GM18951 (cell line): Measurements from ENCODE around the gene ZBTB18.

ENCODE experiments used
- POLR2A ChIP-seq: IDR thresholded peaks from 4 replicates; pipeline ENCODE4 v1.6.1; 2011; ENCODE audit warnings: mild to moderate bottlenecking; ENCODE audit not compliant: insufficient read length, insufficient read depth; ENCODE audit errors: extremely low read depth
- in situ Hi-C: fragments of 300-500 bp; cut with MboI; formaldehyde crosslinking; loops from one replicate; pipeline ENCODE4 v1.12.0; 2022; ENCODE audit warnings: low sequenced_read_pairs, mixed read lengths, inconsistent platforms; ENCODE audit not compliant: unreplicated experiment

ZBTB18 gene

DNA sequence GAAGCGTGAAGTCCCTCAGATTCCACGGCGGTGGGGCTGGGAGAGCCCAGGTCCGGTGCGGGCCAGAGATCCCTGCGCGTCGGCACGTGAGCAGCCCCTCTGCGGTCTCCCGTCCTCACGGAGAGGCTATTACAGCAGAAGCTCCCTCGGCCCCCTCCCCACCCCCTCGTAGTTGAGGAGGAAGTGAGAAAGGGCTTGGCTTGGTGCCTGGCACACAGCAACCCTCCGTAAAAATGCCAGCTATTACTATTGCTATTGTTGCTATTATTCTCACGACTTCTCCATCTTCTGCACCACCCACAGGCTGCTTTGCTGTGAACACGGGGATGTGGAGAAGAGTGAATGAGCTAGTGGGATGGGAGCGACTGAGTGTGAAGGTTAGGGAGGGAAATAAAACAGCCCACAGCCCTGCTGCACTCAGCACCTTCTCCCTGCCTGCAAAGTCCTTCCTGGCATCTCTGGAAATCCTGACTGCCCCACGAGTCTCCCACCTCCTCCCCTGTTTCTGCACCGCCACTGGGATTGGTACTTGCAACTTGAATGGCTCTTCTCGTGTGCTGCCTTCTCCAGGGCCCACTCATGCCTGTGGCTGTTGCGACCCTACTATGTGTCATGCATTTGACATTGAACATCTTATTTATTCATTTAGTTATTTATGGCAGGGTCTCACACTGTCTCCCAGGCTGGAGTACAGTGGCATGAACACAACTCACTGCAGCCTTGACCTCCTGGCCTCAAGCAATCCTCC lies 26.6 kb downstream of the ZBTB18 start:
- in situ Hi-C loops = no loop called here
- TF ChIP-seq POLR2A = no peak

DNA sequence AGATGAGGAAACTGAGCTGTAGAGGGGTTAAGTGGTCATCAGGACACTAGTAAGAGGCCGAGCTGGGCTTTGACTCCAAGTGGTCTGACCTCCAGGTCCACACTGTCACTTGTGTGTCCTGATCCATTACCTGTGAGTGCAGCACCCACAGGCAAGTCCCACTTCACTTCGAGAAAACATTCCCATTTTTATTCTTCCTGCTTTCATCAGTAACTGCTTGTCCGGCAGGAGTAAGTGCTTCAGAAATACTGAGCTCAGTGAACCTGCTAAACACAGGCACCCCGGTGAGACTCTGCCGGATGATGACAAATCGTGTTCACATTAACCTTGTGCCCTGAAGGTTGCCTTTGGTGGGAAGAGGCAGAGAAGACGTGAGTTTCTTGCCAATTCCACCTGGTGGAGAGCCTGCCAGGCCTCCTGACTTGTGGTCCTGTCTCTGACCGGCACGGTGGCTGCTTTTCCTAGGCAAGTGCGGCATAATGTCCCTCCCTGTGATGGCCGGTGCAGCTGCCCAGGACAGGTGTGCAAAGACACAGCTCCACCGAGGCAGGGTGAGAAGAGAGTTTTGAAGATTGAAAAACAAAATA lies 29.4 kb downstream of the ZBTB18 start:
- in situ Hi-C loops = no loop called here
- no peak for TF ChIP-seq POLR2A

DNA sequence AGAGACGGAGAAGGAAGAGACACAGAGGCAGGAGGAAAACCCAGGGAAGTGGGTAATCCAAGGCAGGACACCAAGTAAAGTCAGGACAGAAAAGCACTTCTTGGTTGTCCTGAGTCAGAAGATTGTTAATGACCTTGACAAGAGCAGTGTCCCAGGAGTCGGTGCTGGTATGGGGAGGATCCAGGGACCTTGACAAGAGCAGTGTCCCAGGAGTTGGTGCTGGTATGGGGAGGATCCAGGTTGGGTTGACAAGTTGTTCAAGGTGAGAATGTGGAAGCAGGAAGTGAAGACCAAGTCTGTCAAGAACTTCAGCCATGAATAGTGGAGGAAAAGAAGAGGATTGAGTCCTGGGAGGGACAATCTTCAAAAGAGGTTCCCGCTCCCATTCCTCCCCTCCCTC lies 31.9 kb downstream of the ZBTB18 start:
- no peak for TF ChIP-seq POLR2A
- in situ Hi-C loops = no loop called here

DNA sequence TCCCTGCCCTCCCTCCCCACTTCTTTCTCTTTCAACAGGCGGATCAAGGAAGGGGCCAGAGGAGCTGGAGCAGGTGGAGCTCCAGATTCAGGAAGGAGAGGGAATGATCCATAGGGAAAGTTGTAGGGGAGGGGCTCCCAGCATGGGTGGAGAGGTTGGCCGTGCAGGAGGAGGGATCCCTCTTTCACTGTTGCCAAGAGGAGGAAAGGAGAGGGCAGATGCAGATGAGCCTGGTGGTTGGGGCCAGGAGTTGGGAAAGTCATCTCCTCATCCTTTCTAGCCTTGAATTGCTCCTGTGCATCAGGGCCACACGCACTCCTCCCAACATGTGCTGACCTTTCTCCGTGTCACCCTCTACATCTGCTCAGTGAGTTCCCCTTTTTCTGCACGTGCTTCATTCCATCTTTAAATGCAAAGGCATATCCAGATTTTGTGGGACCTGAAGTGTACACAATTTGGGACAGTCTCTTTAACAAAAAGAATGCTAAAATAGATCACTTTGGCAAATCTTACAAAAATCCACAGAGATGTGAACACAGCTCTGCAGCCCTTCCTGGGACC lies 32.4 kb downstream of the ZBTB18 start:
- in situ Hi-C loops = no loop called here
- no peak for TF ChIP-seq POLR2A

DNA sequence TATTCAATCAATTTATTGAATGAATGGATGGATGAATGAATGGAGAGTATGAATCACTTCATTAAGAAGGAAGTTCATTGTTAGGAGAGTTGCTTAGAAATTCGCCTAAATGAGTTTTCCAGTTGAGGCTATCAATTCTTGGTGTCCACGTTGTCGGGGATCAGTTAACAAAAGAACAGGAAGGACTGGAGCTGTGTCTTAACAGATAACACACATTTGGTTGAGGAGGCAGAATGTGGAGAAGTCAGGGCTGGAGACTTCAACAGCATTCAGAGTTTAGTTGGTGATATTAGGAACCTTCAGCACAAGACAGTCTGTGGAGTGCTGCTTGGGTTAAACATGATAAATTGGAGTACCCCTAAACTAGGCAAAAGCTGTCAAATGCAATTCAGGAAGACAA lies 33.7 kb downstream of the ZBTB18 start:
- in situ Hi-C loops = no loop called here
- no peak for TF ChIP-seq POLR2A

DNA sequence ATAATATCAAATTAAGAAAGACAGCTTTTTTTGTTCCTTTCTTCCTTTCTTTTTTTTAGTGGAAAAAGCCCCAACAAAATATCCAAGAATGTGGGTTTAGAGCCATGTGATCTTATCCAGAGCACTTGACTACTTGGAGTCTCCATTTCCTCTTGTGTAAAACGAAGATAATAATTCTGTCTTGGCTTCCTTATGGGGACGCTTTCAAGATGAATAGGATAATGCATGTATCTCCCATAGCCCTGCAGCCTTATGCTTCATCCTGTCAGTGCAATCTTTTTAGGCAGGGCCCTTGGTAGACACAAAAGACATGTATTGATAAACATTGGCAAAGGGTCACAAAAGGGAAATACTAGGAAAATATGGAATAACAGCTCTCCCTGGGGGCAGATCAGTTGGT lies 34.8 kb downstream of the ZBTB18 start:
- no peak for TF ChIP-seq POLR2A
- in situ Hi-C loops = no loop called here

DNA sequence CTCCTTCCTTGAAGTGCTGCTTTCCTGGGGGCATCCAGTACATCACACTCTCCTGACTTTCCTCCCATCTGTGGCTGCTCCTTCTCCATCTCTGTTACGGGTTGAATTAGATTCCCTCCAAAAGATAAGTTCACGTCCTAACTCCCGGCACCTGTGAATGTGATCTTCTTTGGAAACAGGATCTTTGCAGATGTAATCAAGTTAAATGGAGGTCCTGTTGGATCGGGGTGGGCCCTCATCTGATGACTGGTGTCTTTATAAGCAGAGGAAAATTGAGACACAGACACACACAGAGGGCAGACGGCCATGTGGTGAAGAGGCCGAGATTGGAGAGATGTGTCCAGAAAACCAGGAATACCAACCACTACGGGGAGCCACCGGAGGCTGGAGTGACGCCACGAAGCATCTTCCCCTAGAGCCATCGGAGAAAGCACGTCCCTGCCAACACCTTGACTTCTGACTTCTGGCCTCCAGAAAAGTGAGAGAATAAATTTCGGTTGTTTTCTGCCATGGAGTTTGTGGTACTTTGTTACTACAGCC lies 36.0 kb downstream of the ZBTB18 start:
- in situ Hi-C loops = no loop called here
- TF ChIP-seq POLR2A = no peak

DNA sequence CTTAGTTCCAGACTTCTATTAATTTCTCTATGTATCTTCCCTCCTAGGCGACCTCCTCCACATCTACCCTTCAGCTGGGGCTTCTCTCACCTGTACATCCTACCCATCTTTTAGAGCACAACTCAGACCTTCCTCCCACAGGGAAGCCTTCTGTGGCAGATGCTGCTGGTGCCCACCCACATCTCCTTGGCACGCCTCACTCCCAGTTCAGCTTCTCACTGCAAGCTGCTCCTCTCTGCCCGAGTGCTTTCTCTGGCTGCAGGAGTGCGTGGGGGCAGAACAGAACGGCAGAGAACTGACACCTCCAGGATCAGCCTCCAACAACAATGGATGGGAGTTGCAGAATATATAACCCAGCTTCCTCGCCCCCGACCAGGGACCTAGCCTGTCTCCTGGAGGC lies 36.5 kb downstream of the ZBTB18 start:
- no peak for TF ChIP-seq POLR2A
- in situ Hi-C loops = no loop called here

DNA sequence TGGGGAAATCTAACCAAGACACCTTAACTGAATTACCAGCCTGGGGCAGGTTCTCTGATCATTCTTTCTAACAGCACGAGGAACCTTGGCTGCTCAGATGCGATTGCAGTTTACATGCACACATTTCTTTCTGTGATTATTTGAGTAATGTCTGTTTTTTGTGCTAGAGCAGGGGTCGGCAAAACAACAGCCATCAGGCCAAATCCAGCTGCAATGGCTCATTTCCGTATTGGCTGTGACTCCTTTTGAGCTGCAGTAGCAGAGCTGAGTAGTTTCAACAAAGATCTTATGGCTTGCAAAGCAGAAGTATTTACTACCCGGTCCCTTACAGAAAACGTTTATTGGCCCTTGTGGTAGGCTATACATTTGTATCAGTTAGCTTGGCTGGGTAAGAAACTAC lies 37.1 kb downstream of the ZBTB18 start:
- in situ Hi-C loops = no loop called here
- TF ChIP-seq POLR2A = no peak

DNA sequence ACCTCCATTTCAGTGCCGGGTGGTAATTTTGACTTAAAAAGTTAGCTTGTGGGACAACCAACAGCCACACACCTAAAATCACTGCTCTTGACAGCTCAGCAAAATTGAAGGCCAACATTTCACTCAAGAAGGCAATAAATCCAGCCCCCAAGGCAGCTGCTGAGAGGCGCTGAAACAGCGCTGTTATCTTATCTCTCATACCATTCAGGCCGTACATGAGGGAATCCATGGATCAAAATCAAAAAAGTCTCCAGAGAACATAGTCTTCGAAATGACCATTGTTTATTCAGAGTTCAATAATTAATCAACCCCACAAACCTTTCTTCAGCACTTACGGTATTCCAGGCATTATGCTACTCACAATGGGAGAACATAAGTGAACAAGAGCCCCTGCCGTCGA lies 38.5 kb downstream of the ZBTB18 start:
- TF ChIP-seq POLR2A = no peak
- in situ Hi-C loops = no loop called here

DNA sequence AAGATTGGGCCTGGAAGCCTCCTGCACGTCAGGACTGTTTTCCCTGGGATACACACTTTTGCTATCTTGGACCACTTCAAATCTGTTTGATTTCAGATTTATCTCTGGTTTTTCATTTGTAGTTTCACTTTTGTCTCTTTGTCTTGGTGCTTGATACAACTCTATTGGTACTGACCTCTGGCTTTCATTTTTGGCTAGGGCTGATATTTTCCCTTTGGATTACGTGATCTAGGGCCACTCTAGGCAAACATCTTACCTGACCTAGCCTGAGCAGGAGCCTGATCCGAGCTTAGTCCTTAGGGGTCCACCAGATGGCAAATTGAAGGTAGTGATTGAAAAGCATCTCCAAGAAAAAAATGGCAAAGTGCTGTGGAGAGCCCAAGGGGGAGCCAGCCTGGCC lies 39.6 kb downstream of the ZBTB18 start:
- TF ChIP-seq POLR2A = no peak
- in situ Hi-C loops = no loop called here

DNA sequence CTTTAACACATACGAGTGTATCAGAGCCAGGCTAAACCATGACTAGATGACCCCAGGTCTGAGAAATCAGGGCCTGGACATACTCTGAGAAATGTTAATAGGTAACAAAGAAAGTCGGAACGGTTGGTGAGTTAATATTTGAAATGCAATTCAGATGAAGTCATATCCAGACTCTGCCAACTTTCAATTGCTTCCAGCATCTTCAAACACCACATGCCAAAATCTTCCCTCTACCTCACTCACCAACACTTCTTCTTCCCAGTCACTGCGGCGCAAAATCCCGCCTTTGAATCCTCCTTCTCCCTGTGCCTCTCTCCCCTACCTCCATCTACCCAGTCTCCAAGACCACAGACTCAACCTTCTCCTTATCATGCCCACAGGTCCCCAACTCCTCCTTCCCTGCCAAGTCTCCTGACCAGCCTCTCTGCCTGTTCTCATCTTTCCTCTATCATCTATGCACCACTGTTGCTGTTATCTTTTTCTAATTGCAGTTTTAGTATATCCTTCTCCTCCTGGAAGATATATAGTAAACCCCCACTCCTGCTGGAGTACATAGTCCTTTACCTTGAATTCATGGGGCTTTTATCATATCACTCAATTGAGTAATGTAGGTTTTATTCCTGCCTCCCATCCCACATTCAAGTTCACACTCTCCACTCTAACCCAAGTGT lies 41.3 kb downstream of the ZBTB18 start:
- no peak for TF ChIP-seq POLR2A
- in situ Hi-C loops = no loop called here

DNA sequence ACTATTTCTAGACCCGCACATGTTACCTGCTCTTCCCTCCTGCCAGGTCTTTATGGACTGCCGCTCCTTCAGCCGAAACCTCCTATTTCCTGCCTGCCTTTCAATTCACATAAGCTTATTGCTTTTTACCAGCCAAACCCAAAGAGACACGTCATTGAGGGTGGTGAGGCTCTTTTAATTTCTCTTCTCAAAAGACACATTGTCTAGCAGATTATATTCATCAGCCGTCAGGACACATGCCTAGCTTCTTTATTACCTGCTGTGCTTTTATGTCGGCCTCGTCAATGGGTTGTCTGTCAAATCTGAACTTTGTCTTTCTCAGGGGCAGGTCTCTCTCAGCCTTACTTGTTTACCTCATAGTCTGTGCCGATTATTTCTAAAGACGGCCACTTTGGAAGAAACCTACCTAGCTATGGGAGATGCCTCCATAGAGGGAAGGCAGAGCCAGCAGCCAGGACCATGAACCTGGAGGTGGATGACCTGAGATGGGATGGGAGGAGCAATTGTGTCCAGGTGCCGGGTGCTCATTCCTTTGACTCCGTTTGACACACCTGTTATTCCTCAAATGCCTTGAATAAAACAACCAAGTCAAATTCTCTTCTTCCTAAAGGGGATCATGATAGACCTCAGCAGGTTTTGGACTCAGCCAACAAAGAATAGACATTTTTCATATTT lies 42.0 kb downstream of the ZBTB18 start:
- in situ Hi-C loops = no loop called here
- no peak for TF ChIP-seq POLR2A

DNA sequence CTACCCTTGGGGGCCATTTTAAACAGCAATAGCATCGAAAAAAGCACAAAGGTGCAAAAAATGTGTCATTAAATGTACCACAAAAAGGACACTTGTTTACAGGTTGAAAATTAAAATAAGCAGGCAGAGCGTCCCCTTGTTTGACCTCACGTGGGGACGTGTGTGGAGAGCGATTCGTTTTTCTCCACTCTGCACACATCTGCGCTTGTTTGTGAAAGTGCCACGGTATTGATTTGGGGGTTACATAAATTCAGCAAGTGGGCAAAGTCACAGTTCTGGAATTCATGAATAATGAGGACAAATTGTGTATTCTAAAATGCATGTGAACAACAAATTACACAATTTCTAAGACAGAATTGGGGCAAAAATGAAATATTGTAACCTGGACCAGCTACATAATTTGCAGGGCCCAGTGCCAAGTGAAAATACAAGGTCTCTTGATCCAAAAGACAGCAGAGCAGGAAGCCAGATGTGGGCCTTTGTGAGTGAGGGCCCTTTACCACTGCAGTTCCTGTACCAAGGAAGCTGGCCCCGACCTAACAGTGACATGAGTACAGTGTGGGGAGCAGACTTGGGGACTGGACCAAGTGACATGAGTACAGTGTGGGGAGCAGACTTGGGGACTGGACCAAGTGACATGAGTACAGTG lies 43.9 kb downstream of the ZBTB18 start:
- no peak for TF ChIP-seq POLR2A
- in situ Hi-C loops = no loop called here
